GM12872 (cell line): ENCODE results near the gene HOGA1.

Experiments used
- TF ChIP-seq, protein P1 (sequence below): IDR thresholded peaks from 3 replicates; pipeline ENCODE4 v1.5.1; 2011; ENCODE audit warnings: low read depth, mild to moderate bottlenecking, low read length, moderate library complexity; ENCODE audit not compliant: insufficient read depth

The HOGA1 gene

DNA sequence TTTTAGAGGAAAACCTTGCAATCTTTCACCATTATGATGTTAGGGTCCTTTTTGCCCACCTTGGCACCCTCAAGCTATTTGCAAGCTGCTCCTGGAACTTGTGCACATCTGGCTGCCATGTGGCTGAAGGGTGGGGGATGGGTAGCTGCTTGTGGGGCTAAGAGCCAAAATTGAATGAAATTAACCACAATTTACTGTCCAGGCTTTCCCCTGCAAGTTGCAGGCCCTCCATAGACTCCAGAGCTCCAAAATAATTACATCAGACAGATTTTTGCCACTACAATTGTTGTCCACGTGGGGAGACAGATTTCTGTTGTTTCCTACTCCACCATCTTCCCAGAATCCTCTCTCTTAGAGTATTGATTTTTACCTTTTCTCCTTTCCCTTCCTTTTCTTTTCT, 75.4 kb downstream of the HOGA1 start:
- TF ChIP-seq, protein P1, sequence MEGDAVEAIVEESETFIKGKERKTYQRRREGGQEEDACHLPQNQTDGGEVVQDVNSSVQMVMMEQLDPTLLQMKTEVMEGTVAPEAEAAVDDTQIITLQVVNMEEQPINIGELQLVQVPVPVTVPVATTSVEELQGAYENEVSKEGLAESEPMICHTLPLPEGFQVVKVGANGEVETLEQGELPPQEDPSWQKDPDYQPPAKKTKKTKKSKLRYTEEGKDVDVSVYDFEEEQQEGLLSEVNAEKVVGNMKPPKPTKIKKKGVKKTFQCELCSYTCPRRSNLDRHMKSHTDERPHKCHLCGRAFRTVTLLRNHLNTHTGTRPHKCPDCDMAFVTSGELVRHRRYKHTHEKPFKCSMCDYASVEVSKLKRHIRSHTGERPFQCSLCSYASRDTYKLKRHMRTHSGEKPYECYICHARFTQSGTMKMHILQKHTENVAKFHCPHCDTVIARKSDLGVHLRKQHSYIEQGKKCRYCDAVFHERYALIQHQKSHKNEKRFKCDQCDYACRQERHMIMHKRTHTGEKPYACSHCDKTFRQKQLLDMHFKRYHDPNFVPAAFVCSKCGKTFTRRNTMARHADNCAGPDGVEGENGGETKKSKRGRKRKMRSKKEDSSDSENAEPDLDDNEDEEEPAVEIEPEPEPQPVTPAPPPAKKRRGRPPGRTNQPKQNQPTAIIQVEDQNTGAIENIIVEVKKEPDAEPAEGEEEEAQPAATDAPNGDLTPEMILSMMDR, result no peak
